HepG2 (cell line): Measurements from ENCODE around the gene TGFB2. TPM values are rescaled to one million over a fixed set of nuclear protein-coding genes. Genes with fewer than 3 reads are reported as not detected.

Source experiments
- ATAC-seq: fragments of 200-7000 bp; cut with Tn5 transposase; 3 replicates; pipeline ENCODE4 v1.9.1; 2020; ENCODE audit warnings: mild to moderate bottlenecking, moderate library complexity
- BruUV-seq: library from RNA; stranded (reverse); fragments of 400-500 nt; replicated peaks from 2 replicates; lab custom pipeline; 2021; lab: Mats Ljungman, UMichigan
- CTCF ChIA-PET: fragments of 300-600 bp; formaldehyde crosslinking; extraction: SDS; loops from one replicate; lab custom pipeline; 2021; ENCODE audit warnings: low total read pairs, inconsistent platforms, low intra/inter-chr PET ratio; lab: Yijun Ruan, JAX
- POLR2A ChIA-PET: fragments of 350-600 bp; sonication (Branson Sonifier 250); formaldehyde crosslinking; loops from one replicate; lab custom pipeline; 2020; ENCODE audit warnings: antibody characterized with exemption, inconsistent platforms; lab: Yijun Ruan, JAX
- DNase-seq: peaks from one replicate; pipeline ENCODE4 v3.0.0-alpha.2; 2015; ENCODE audit warnings: low spot score
- FAIRE-seq: peaks from 3 replicates; lab custom pipeline; 2011; peaks lifted over from hg19 to GRCh38; lab: Jason Lieb, UNC
- H2AFZ ChIP-seq: one replicate; pipeline ENCODE4 v1.6.1; 2011; ENCODE audit warnings: low read length, inconsistent platforms
- H3K27ac ChIP-seq: fragments of 300-600 bp; 3 replicates; pipeline ENCODE4 v1.8.0; 2011; ENCODE audit warnings: mixed run types, mild to moderate bottlenecking, mixed read lengths, low read length, inconsistent platforms; ENCODE audit not compliant: insufficient read depth; ENCODE audit errors: extremely low read length
- H3K27me3 ChIP-seq, 2 experiments: fragments of 200-600 bp in 1 of 2; 2 replicates in 1 of 2; 3 replicates in 1 of 2; pipeline versions ENCODE4 v1.6.0 to v1.8.0; 2011; ENCODE audit warnings: low read length in 2 of 2, mild to moderate bottlenecking in 2 of 2, moderate library complexity in 2 of 2, inconsistent platforms in 1 of 2; ENCODE audit not compliant: insufficient read depth in 2 of 2, control insufficient read depth in 1 of 2
- H3K36me3 ChIP-seq, 2 experiments: fragments of 200-600 bp in 1 of 2; replicated peaks in 1 of 2; 2 replicates in 1 of 2; 3 replicates in 1 of 2; pipeline versions ENCODE4 v1.5.1 to v1.8.0; 2011; ENCODE audit warnings: low read length in 2 of 2, inconsistent platforms in 1 of 2; ENCODE audit not compliant: insufficient read depth in 2 of 2, control insufficient read depth in 1 of 2
- H3K4me1 ChIP-seq: 2 replicates; pipeline ENCODE4 v1.5.1; 2012; ENCODE audit warnings: low read length, inconsistent platforms; ENCODE audit not compliant: insufficient read depth
- H3K4me2 ChIP-seq: 2 replicates; pipeline ENCODE4 v1.6.0; 2011; ENCODE audit warnings: low read depth, low read length, inconsistent platforms
- H3K4me3 ChIP-seq, 3 experiments: fragments of 200-600 bp in 1 of 3; sonication (generic), shearing (Covaris generic) in 1 of 3; replicated peaks in 1 of 3; 2 replicates each; pipeline ENCODE4 v1.5.1; 2011 to 2016; ENCODE audit warnings: low read length in 3 of 3, inconsistent platforms in 2 of 3, low read depth in 2 of 3, mild to moderate bottlenecking in 2 of 3, control low read depth in 1 of 3, mixed read lengths in 1 of 3; ENCODE audit not compliant: insufficient read depth in 1 of 3
- H3K79me2 ChIP-seq: one replicate; pipeline ENCODE4 v1.6.1; 2011; ENCODE audit warnings: low read length, inconsistent platforms; ENCODE audit not compliant: insufficient read depth
- H3K9ac ChIP-seq: 2 replicates; pipeline ENCODE4 v1.6.0; 2011; ENCODE audit warnings: mild to moderate bottlenecking, low read depth, low read length, inconsistent platforms; ENCODE audit not compliant: insufficient read depth
- H3K9me3 ChIP-seq: 2 replicates; pipeline ENCODE4 v1.5.1; 2012; ENCODE audit warnings: mild to moderate bottlenecking, low read length
- H4K20me1 ChIP-seq: 2 replicates; pipeline ENCODE4 v1.6.0; 2011; ENCODE audit warnings: inconsistent platforms, mild to moderate bottlenecking, low read length, moderate library complexity; ENCODE audit not compliant: insufficient read depth
- AKAP8 ChIP-seq: sonication (generic); formaldehyde crosslinking; IDR thresholded peaks from 2 replicates; pipeline ENCODE4 v1.5.1; 2020; ENCODE audit warnings: mild to moderate bottlenecking, missing genetic modification reagents
- NAIF1 ChIP-seq: sonication (generic); formaldehyde crosslinking; IDR thresholded peaks from 2 replicates; pipeline ENCODE4 v1.5.0; 2020; ENCODE audit warnings: mild to moderate bottlenecking, missing genetic modification reagents, borderline replicate concordance
- NFRKB ChIP-seq: fragments of 450-650 bp; IDR thresholded peaks from 2 replicates; pipeline ENCODE4 v1.6.1; 2017
- PHF8 ChIP-seq: sonication (generic); formaldehyde crosslinking; IDR thresholded peaks from 2 replicates; pipeline ENCODE4 v1.5.0; 2020; ENCODE audit warnings: missing genetic modification reagents
- POLR2G ChIP-seq: fragments of 200-400 bp; formaldehyde crosslinking; IDR thresholded peaks from 2 replicates; pipeline ENCODE4 v1.6.1; 2018; ENCODE audit warnings: mild to moderate bottlenecking, low read depth, low read length, moderate library complexity
- SP140L ChIP-seq: sonication (generic); formaldehyde crosslinking; IDR thresholded peaks from 2 replicates; pipeline ENCODE4 v1.4.0; 2020; ENCODE audit warnings: missing genetic modification reagents, borderline replicate concordance
- TARDBP ChIP-seq: sonication (generic); formaldehyde crosslinking; IDR thresholded peaks from 2 replicates; pipeline ENCODE4 v1.8.0; 2022; ENCODE audit warnings: mild to moderate bottlenecking, missing genetic modification reagents
- YEATS4 ChIP-seq: sonication (generic); formaldehyde crosslinking; IDR thresholded peaks from 2 replicates; pipeline ENCODE4 v1.4.0; 2020; ENCODE audit warnings: missing genetic modification reagents, borderline replicate concordance
- ZBTB3 ChIP-seq: sonication (generic); formaldehyde crosslinking; IDR thresholded peaks from 2 replicates; pipeline ENCODE4 v1.4.0; 2020; ENCODE audit warnings: low read depth, mild to moderate bottlenecking, moderate library complexity, missing genetic modification reagents, borderline replicate concordance
- ZMYM2 ChIP-seq: sonication (generic); formaldehyde crosslinking; IDR thresholded peaks from 2 replicates; pipeline ENCODE4 v1.8.0; 2022; ENCODE audit warnings: mild to moderate bottlenecking, missing genetic modification reagents
- ZNF354B ChIP-seq: sonication (generic); formaldehyde crosslinking; IDR thresholded peaks from 2 replicates; pipeline ENCODE4 v1.8.0; 2022; ENCODE audit warnings: mild to moderate bottlenecking, missing genetic modification reagents
- ZNF549 ChIP-seq: sonication (generic); formaldehyde crosslinking; IDR thresholded peaks from 2 replicates; pipeline ENCODE4 v1.5.0; 2020; ENCODE audit warnings: missing genetic modification reagents
- ZNF775 ChIP-seq: sonication (generic); formaldehyde crosslinking; IDR thresholded peaks from 2 replicates; pipeline ENCODE4 v1.4.0; 2020; ENCODE audit warnings: missing genetic modification reagents, mild to moderate bottlenecking, moderate library complexity, borderline replicate concordance
- ZNF850 ChIP-seq: sonication (generic); formaldehyde crosslinking; conservative IDR thresholded peaks from 2 replicates; pipeline ENCODE4 v1.9.0; 2021; ENCODE audit warnings: mild to moderate bottlenecking, missing genetic modification reagents
- WGBS: methylation state at CpG from one replicate; pipeline ENCODE4 v1.1.6; 2017; ENCODE audit warnings: low lambda C conversion rate; 5-methylcytosine and 5-hydroxymethylcytosine counted together
- in situ Hi-C: cut with HindIII; loops from 2 replicates; pipeline ENCODE4 v1.10.0; 2017; ENCODE audit warnings: low pct_unique_long_range_greater_than_20kb; ENCODE audit not compliant: extremely low pct_ligation_motif_present
- intact Hi-C: fragments of 100-400 bp; cut with micrococcal nuclease; formaldehyde crosslinking; loops from one replicate; pipeline ENCODE4 v1.10.0; 2022; ENCODE audit not compliant: unreplicated experiment
- polyA plus RNA-seq, 8 experiments: library from polyadenylated mRNA; depleted of rRNA in 3 of 8; stranded (reverse) in 7 of 8; unstranded in 1 of 8; fragments of >200 nt; fragmentation: Illumina TruSeq in 4 of 8; extraction: Trizol in 4 of 8; gene quantifications; 2 replicates each; pipeline versions ENCODE4 v1.2.1 to v1.2.3, GENCODE V29; 2011 to 2016; ENCODE audit warnings: low read depth in 4 of 8, missing spikeins in 1 of 8, mixed read lengths in 1 of 8; ENCODE audit not compliant: insufficient read depth in 1 of 8
- total RNA-seq, 5 experiments: library from RNA; depleted of rRNA; stranded (reverse); fragments of >200 nt; fragmentation: Illumina TruSeq; extraction: Trizol; gene quantifications; 2 replicates each; pipeline ENCODE4 v1.2.3, GENCODE V29; 2016; ENCODE audit warnings: low read depth in 1 of 5
- TF ChIP-seq, protein P1 (sequence below): sonication (generic); formaldehyde crosslinking; IDR thresholded peaks from 2 replicates; pipeline ENCODE4 v1.8.1; 2023; ENCODE audit warnings: missing genetic modification reagents, mild to moderate bottlenecking, borderline replicate concordance
- TF ChIP-seq, protein P2 (sequence below): sonication (generic); formaldehyde crosslinking; IDR thresholded peaks from 2 replicates; pipeline ENCODE4 v1.4.0; 2020; ENCODE audit warnings: mild to moderate bottlenecking, missing genetic modification reagents
- TF ChIP-seq, protein P3 (sequence below): sonication (generic); formaldehyde crosslinking; IDR thresholded peaks from 2 replicates; pipeline ENCODE4 v1.5.0; 2020; ENCODE audit warnings: missing genetic modification reagents, mild to moderate bottlenecking, borderline replicate concordance

TGFB2 gene
- total and polyA plus RNA-seq, 2 of the 13 experiments (the other 11 are each of a cell fraction or from before 2014, with no cell fraction given) = 0.07 TPM; not detected in 1

DNA sequence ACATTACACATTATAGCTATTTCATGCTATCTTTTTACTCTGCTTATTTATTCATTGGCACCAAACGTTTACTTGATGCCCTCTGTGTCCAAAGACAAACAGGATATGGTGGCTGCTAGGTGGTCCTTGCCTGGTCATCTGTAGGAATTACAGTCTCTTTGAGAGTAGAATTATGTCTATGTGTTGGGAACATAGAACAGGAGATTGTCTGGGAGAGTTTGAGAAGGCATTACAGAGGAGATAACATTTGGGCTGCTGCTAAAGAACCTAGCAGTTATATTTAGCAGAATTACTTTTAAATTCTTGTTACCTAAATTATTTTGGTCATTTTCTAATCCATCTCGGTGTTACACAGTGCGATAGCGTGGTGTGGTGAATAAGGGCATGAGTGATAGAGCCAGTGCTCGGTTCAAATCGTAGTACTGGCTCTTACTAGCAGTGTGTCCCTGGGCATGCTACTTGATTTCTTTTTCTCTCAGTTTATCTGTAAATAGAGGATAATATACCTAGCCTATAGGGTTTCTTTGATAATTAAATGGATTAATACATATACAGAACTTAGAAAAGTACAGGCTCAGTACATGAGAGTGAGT, 39.6 kb upstream of the TGFB2 start:
- ChIA-PET CTCF (no interaction called here), POLR2A (no interaction called here)
- H2AFZ ChIP-seq = no peak overlapping the region
- no peak overlapping the region for H3K27ac ChIP-seq
- no peak for ATAC-seq
- intact Hi-C loops = no loop called here
- H3K4me3 ChIP-seq = no peak overlapping the region
- 95% methylated on average over 6 of the region's 6 CpGs for WGBS
- H3K9me3 ChIP-seq = no peaks in the 10 kb centered on the region
- peaks cover 11 to 45% of the 10 kb centered on the region in 2 experiments; a peak in 4 of 5 replicates for H3K36me3 ChIP-seq
- no TSS peak for BruUV-seq
- DNase-seq = no peak
- H4K20me1 ChIP-seq = no peaks in the 10 kb centered on the region; the same call in 1 of the 2 replicates
- H3K4me2 ChIP-seq = no peak overlapping the region
- in situ Hi-C loops = no loop called here
- no peaks in the 10 kb centered on the region for H3K4me1 ChIP-seq
- H3K9ac ChIP-seq = no peak overlapping the region
- no peak for FAIRE-seq
- peaks cover 7% of the 10 kb centered on the region for H3K79me2 ChIP-seq
- no peak for TF ChIP-seq NAIF1
- TF ChIP-seq ZNF775 (CRISPR knock-in tag) = no peak
- no peak for TF ChIP-seq PHF8 (CRISPR knock-in tag)
- no peak for TF ChIP-seq NFRKB
- TF ChIP-seq ZNF850 (CRISPR knock-in tag) = no peak
- H3K27me3 ChIP-seq = no peaks in the 10 kb centered on the region; a peak in 1 of 5 replicates

DNA sequence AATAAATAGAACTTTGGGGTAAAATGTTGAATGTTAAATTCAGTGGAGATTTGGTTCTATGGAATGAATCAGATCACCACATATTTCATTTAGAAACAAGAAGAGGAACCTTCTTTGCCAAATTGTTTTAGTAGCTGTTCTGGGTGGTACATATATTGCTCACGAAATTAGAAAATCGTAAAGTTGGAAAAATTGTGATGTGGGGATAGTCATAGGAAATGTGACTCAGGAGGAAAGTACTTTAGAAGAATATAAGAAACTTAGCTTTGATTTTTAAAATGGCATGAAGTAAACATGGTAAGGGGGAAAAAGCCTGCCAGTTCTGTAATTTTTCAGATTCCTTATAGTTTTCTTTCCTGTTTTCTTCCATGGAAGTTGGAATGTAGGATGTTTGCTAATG, 32.6 kb upstream of the TGFB2 start:
- no peak overlapping the region for H3K27ac ChIP-seq
- FAIRE-seq (no peak), DNase-seq (no peak), ATAC-seq (no peak)
- H3K27me3 ChIP-seq = no peaks in the 10 kb centered on the region
- ChIA-PET CTCF (no interaction called here), POLR2A (no interaction called here)
- no peaks in the 10 kb centered on the region for H3K9me3 ChIP-seq
- H4K20me1 ChIP-seq = no peaks in the 10 kb centered on the region
- no peaks in the 10 kb centered on the region for H3K79me2 ChIP-seq
- BruUV-seq = no TSS peak
- no peak overlapping the region for H3K4me2 ChIP-seq
- no peaks in the 10 kb centered on the region for H3K4me1 ChIP-seq
- no peak overlapping the region for H3K9ac ChIP-seq
- no peak overlapping the region for H3K4me3 ChIP-seq
- no peak overlapping the region for H2AFZ ChIP-seq
- intact Hi-C loops (no loop called here), in situ Hi-C loops (no loop called here)
- 97% methylated on average over 2 of the region's 2 CpGs for WGBS
- H3K36me3 ChIP-seq = peaks cover 4 to 26% of the 10 kb centered on the region in 2 experiments; a peak in 3 of 5 replicates
- TF ChIP-seq ZNF549 (CRISPR knock-in tag) = no peak
- TF ChIP-seq ZBTB3 (CRISPR knock-in tag) = no peak
- TF ChIP-seq, protein P1, sequence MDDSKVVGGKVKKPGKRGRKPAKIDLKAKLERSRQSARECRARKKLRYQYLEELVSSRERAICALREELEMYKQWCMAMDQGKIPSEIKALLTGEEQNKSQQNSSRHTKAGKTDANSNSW (CRISPR knock-in tag) = no peak
- no peak for TF ChIP-seq ZMYM2 (CRISPR knock-in tag)
- TF ChIP-seq, protein P2, sequence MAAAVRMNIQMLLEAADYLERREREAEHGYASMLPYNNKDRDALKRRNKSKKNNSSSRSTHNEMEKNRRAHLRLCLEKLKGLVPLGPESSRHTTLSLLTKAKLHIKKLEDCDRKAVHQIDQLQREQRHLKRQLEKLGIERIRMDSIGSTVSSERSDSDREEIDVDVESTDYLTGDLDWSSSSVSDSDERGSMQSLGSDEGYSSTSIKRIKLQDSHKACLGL (CRISPR knock-in tag) = no peak
- TF ChIP-seq SP140L (CRISPR knock-in tag) = no peak
- no peak for TF ChIP-seq AKAP8 (CRISPR knock-in tag)
- TF ChIP-seq ZNF354B (CRISPR knock-in tag) = no peak
- TF ChIP-seq YEATS4 = no peak
- TF ChIP-seq POLR2G = no peak
- TF ChIP-seq, protein P3, sequence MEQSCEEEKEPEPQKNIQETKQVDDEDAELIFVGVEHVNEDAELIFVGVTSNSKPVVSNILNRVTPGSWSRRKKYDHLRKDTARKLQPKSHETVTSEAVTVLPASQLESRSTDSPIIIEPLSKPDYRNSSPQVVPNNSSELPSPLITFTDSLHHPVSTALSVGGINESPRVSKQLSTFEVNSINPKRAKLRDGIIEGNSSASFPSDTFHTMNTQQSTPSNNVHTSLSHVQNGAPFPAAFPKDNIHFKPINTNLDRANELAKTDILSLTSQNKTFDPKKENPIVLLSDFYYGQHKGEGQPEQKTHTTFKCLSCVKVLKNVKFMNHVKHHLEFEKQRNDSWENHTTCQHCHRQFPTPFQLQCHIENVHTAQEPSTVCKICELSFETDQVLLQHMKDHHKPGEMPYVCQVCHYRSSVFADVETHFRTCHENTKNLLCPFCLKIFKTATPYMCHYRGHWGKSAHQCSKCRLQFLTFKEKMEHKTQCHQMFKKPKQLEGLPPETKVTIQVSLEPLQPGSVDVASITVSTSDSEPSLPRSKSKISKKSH = no peak
- TF ChIP-seq TARDBP (CRISPR knock-in tag) = no peak
